A172 (cell line): Measurements from ENCODE around the gene AQP3. TPM values are rescaled to one million over a fixed set of nuclear protein-coding genes. Genes with fewer than 3 reads are reported as not detected.
"Not testable (repeated sequence)": the region's sequence is repeated elsewhere in the genome, so short reads cannot be mapped to it uniquely, and the experiment has no call there.

Source experiments
- DNase-seq: peaks from one replicate; pipeline ENCODE4 v3.0.0-alpha.2; 2015; ENCODE audit warnings: low spot score
- total RNA-seq: library from RNA; depleted of rRNA; stranded (reverse); fragments of >200 nt; shearing (Covaris generic); gene quantifications from 2 replicates; pipeline ENCODE4 v1.2.3, GENCODE V29; 2014

AQP3 gene
- total RNA-seq, 1 experiment from 2014 or later: 2.2 TPM

GRCh38 chr9:33465096-33465495 is 17.7 kb upstream of the AQP3 start:
- no peak for DNase-seq

GRCh38 chr9:33464045-33464636 is 16.7 kb upstream of the AQP3 start:
- no peak for DNase-seq

GRCh38 chr9:33463151-33463550 is 15.8 kb upstream of the AQP3 start:
- no peak for DNase-seq

GRCh38 chr9:33461492-33461891 is 14.1 kb upstream of the AQP3 start:
- DNase-seq: no peak

GRCh38 chr9:33460854-33461253 is 13.5 kb upstream of the AQP3 start:
- no peak for DNase-seq

GRCh38 chr9:33459115-33459514 is 11.7 kb upstream of the AQP3 start:
- DNase-seq: no peak

GRCh38 chr9:33458444-33458843 is 11.1 kb upstream of the AQP3 start:
- DNase-seq: peak; percentile 80

- no peak for DNase-seq
These were observed 8.6 kb upstream of the AQP3 start for GRCh38 chr9:33455945-33456344.

GRCh38 chr9:33455456-33455855 is 8.1 kb upstream of the AQP3 start:
- DNase-seq: not testable (repeated sequence)

GRCh38 chr9:33454661-33455026 is 7.3 kb upstream of the AQP3 start:
- DNase-seq: not testable (repeated sequence)

- DNase-seq: no peak
These were observed 6.7 kb upstream of the AQP3 start for GRCh38 chr9:33453999-33454660.

- DNase-seq: no peak
These were observed 6.0 kb upstream of the AQP3 start for GRCh38 chr9:33453286-33453860.

- DNase-seq: peak; percentile 75
These were observed 5.5 kb upstream of the AQP3 start for GRCh38 chr9:33452828-33453271.

GRCh38 chr9:33450621-33451146 is 3.3 kb upstream of the AQP3 start:
- no peak for DNase-seq

GRCh38 chr9:33449715-33450114 is 2.3 kb upstream of the AQP3 start:
- no peak for DNase-seq

- no peak for DNase-seq
These were observed 583 bp upstream of the AQP3 start for GRCh38 chr9:33447799-33448553.

GRCh38 chr9:33446240-33446945 is 1.0 kb downstream of the AQP3 start:
- DNase-seq: no peak

GRCh38 chr9:33445389-33446239 is 1.8 kb downstream of the AQP3 start:
- no peak for DNase-seq

- no peak for DNase-seq
These were observed 3.8 kb downstream of the AQP3 start for GRCh38 chr9:33443464-33444154.

- no peak for DNase-seq
These were observed 4.3 kb downstream of the AQP3 start for GRCh38 chr9:33443047-33443446.
